Liver (tissue), 9 donors: ENCODE measurements around the gene KBTBD13. TPM values are rescaled to one million over a fixed set of nuclear protein-coding genes. Genes with fewer than 3 reads are reported as not detected.
"Not testable (repeated sequence)": the region's sequence is repeated elsewhere in the genome, so short reads cannot be mapped to it uniquely, and the experiment has no call there.

Experiments
- DNase-seq: peaks from one replicate; pipeline ENCODE4 v3.0.0-alpha.2; 2017; ENCODE audit warnings: low spot score
- H3K27ac ChIP-seq, 2 donors: one replicate each; pipeline ENCODE4 v1.7.0; 2013; ENCODE audit warnings: inconsistent platforms in 2 of 2, low read length in 2 of 2, control low read depth in 1 of 2, low read depth in 1 of 2, mild to moderate bottlenecking in 1 of 2
- H3K27me3 ChIP-seq, 4 donors: one replicate each; pipeline versions ENCODE4 v1.6.1 to v1.7.0; 2013; ENCODE audit warnings: low read length in 3 of 4, inconsistent platforms in 1 of 4, mild to moderate bottlenecking in 1 of 4, moderate library complexity in 1 of 4; ENCODE audit not compliant: control insufficient read depth in 4 of 4, insufficient read depth in 4 of 4
- H3K36me3 ChIP-seq, 4 donors: one replicate each; pipeline versions ENCODE4 v1.6.1 to v1.7.0; 2013; ENCODE audit warnings: low read length in 3 of 4, mild to moderate bottlenecking in 3 of 4, low read depth in 1 of 4, moderate library complexity in 1 of 4; ENCODE audit not compliant: control insufficient read depth in 4 of 4, insufficient read depth in 3 of 4
- H3K4me1 ChIP-seq, 4 donors: one replicate each; pipeline versions ENCODE4 v1.6.1 to v1.7.0; 2013; ENCODE audit warnings: low read length in 3 of 4, mild to moderate bottlenecking in 3 of 4, moderate library complexity in 1 of 4; ENCODE audit not compliant: control insufficient read depth in 4 of 4, insufficient read depth in 4 of 4
- H3K4me3 ChIP-seq, 3 donors: one replicate each; pipeline versions ENCODE4 v1.6.1 to v1.7.0; 2013; ENCODE audit warnings: low read length in 3 of 3, control low read depth in 1 of 3, low read depth in 1 of 3, mild to moderate bottlenecking in 1 of 3
- H3K9ac ChIP-seq, 2 donors: one replicate each; pipeline ENCODE4 v1.7.0; 2013; ENCODE audit warnings: low read length in 2 of 2, mild to moderate bottlenecking in 2 of 2, moderate library complexity in 2 of 2, control low read depth in 1 of 2, low read depth in 1 of 2
- H3K9me3 ChIP-seq, 4 donors: one replicate each; pipeline versions ENCODE4 v1.6.1 to v1.7.0; 2013; ENCODE audit warnings: low read length in 3 of 4; ENCODE audit not compliant: control insufficient read depth in 4 of 4
- ATF3 ChIP-seq: IDR thresholded peaks from 2 replicates; pipeline ENCODE4 v1.6.1; 2016; ENCODE audit warnings: antibody characterized with exemption
- CTCF ChIP-seq: fragments of 150-350 bp; IDR thresholded peaks from 2 replicates; pipeline ENCODE4 v1.5.1; 2017; ENCODE audit warnings: improper control_type of control experiment, low read depth, low read length; ENCODE audit not compliant: missing input control
- EGR1 ChIP-seq, 2 donors: IDR thresholded peaks; 2 replicates each; pipeline ENCODE4 v1.6.1; 2016 to 2018; ENCODE audit warnings: antibody characterized with exemption in 2 of 2, low read depth in 2 of 2
- FOXA1 ChIP-seq: IDR thresholded peaks from 2 replicates; pipeline ENCODE4 v1.6.1; 2016; ENCODE audit warnings: antibody characterized with exemption
- FOXA2 ChIP-seq: IDR thresholded peaks from 2 replicates; pipeline ENCODE4 v1.6.1; 2016; ENCODE audit warnings: antibody characterized with exemption
- GABPA ChIP-seq, 2 donors: IDR thresholded peaks in 1 of 2; conservative IDR thresholded peaks in 1 of 2; 2 replicates each; pipeline ENCODE4 v1.6.1; 2016; ENCODE audit warnings: antibody characterized with exemption in 2 of 2, mild to moderate bottlenecking in 1 of 2, moderate library complexity in 1 of 2
- HNF4A ChIP-seq, 2 donors: conservative IDR thresholded peaks; 2 replicates each; pipeline ENCODE4 v1.6.1; 2016; ENCODE audit warnings: antibody characterized with exemption in 2 of 2, mild to moderate bottlenecking in 2 of 2
- HNF4G ChIP-seq: IDR thresholded peaks from 2 replicates; pipeline ENCODE4 v1.6.1; 2016; ENCODE audit warnings: antibody characterized with exemption
- JUND ChIP-seq, 2 donors: IDR thresholded peaks; 2 replicates each; pipeline ENCODE4 v1.6.1; 2016; ENCODE audit warnings: antibody characterized with exemption in 2 of 2
- NR2F2 ChIP-seq: IDR thresholded peaks from 2 replicates; pipeline ENCODE4 v1.6.1; 2016; ENCODE audit warnings: antibody characterized with exemption
- RXRA ChIP-seq, 2 donors: IDR thresholded peaks; 2 replicates each; pipeline ENCODE4 v1.6.1; 2017 to 2018; ENCODE audit warnings: antibody characterized with exemption in 2 of 2, mild to moderate bottlenecking in 1 of 2
- SP1 ChIP-seq: IDR thresholded peaks from 2 replicates; pipeline ENCODE4 v1.6.1; 2018; ENCODE audit warnings: antibody characterized with exemption, mild to moderate bottlenecking
- TAF1 ChIP-seq: conservative IDR thresholded peaks from 2 replicates; pipeline ENCODE4 v1.6.1; 2016; ENCODE audit warnings: antibody characterized with exemption, mild to moderate bottlenecking
- YY1 ChIP-seq: IDR thresholded peaks from 2 replicates; pipeline ENCODE4 v1.6.1; 2016; ENCODE audit warnings: antibody characterized with exemption, mild to moderate bottlenecking
- ZBTB33 ChIP-seq: IDR thresholded peaks from 2 replicates; pipeline ENCODE4 v1.6.1; 2016; ENCODE audit warnings: antibody characterized with exemption
- WGBS: extraction: QIAGEN DNeasy Blood & Tissue Kit; methylation state at CpG from one replicate; pipeline ENCODE4 v1.1.7; 2013; 5-methylcytosine and 5-hydroxymethylcytosine counted together
- polyA plus RNA-seq, 2 donors: library from polyadenylated mRNA; stranded (reverse) in 1 of 2; unstranded in 1 of 2; fragments of 200-250 nt in 1 of 2; fragments of >200 nt in 1 of 2; fragmentation: Nextera tagmentation in 1 of 2; extraction: Ambion mirVana in 1 of 2; gene quantifications; one replicate each; pipeline versions ENCODE4 v1.2.1 to v1.2.3, GENCODE V29; 2013 to 2015
- total RNA-seq, 2 donors: library from RNA; depleted of rRNA; stranded (reverse); fragments of >200 nt; gene quantifications; one replicate each; pipeline ENCODE4 v1.2.3, GENCODE V29; 2014
- TF ChIP-seq, protein P1 (sequence below): IDR thresholded peaks from 2 replicates; pipeline ENCODE4 v1.6.1; 2016; ENCODE audit warnings: antibody characterized with exemption
- TF ChIP-seq, protein P2 (sequence below): IDR thresholded peaks from 2 replicates; pipeline ENCODE4 v1.6.1; 2016; ENCODE audit warnings: antibody characterized with exemption, mild to moderate bottlenecking
- donor health status: healthy.
- donor health status: healthy.
- donor health status: healthy.
- donor health status: healthy.
- donor health status: healthy.

Gene KBTBD13
- total and polyA plus RNA-seq, 4 donors: not detected

- TF ChIP-seq SP1 (no peak), TAF1 (no peak), HNF4A (conservative IDR thresholded peaks at IDR 0.05) (no peak)
- TF ChIP-seq, protein P1, sequence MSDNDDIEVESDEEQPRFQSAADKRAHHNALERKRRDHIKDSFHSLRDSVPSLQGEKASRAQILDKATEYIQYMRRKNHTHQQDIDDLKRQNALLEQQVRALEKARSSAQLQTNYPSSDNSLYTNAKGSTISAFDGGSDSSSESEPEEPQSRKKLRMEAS: no peak
Measured at GRCh38 chr15:65071381-65071811, 5.2 kb upstream of the KBTBD13 start (continued).

DNA sequence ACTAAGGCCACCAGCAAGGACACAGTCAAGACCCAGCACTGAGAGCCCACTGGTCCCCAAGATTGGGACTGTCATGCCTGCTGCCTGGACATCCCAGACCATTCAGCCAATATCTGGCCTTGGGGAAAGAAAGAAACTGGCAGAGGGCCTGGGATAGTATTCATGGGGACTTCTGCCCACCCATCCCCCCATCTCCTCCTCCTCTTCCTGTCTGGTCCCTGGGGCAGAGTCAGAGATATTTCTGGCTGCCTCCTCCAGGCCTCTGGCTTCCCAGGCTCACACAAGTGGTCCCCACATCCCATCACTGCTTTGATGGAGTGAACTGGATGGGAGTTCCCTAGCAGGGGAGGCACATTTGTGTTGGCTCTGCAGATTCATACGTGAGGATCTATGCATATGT, 4.5 kb upstream of the KBTBD13 start:
- H3K4me1 ChIP-seq: peaks cover 0 to 2% (median 0%) of the 10 kb centered on the region in 4 donors
- H3K27me3 ChIP-seq: no peaks in the 10 kb centered on the region
- H3K9ac ChIP-seq: no peak overlapping the region
- H3K9me3 ChIP-seq: no peaks in the 10 kb centered on the region
- no peak overlapping the region for H3K27ac ChIP-seq
- no peak for DNase-seq
- TF ChIP-seq EGR1 (IDR thresholded peaks at IDR 0.05; ENCODE audit: low read depth in 2 of 2) (no peak), RXRA (IDR thresholded peaks at IDR 0.05) (no peak), ATF3 (no peak), JUND (IDR thresholded peaks at IDR 0.05) (no peak), GABPA (IDR thresholded peaks at IDR 0.05 in 1 of 2, conservative IDR thresholded peaks at IDR 0.05 in 1 of 2) (no peak), HNF4G (no peak), ZBTB33 (no peak), FOXA2 (no peak), TAF1 (no peak), FOXA1 (no peak), NR2F2 (no peak), YY1 (no peak), HNF4A (conservative IDR thresholded peaks at IDR 0.05) (no peak)
- TF ChIP-seq, protein P1: no peak
- TF ChIP-seq, protein P2, sequence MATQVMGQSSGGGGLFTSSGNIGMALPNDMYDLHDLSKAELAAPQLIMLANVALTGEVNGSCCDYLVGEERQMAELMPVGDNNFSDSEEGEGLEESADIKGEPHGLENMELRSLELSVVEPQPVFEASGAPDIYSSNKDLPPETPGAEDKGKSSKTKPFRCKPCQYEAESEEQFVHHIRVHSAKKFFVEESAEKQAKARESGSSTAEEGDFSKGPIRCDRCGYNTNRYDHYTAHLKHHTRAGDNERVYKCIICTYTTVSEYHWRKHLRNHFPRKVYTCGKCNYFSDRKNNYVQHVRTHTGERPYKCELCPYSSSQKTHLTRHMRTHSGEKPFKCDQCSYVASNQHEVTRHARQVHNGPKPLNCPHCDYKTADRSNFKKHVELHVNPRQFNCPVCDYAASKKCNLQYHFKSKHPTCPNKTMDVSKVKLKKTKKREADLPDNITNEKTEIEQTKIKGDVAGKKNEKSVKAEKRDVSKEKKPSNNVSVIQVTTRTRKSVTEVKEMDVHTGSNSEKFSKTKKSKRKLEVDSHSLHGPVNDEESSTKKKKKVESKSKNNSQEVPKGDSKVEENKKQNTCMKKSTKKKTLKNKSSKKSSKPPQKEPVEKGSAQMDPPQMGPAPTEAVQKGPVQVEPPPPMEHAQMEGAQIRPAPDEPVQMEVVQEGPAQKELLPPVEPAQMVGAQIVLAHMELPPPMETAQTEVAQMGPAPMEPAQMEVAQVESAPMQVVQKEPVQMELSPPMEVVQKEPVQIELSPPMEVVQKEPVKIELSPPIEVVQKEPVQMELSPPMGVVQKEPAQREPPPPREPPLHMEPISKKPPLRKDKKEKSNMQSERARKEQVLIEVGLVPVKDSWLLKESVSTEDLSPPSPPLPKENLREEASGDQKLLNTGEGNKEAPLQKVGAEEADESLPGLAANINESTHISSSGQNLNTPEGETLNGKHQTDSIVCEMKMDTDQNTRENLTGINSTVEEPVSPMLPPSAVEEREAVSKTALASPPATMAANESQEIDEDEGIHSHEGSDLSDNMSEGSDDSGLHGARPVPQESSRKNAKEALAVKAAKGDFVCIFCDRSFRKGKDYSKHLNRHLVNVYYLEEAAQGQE: no peak
- no peaks in the 10 kb centered on the region for H3K36me3 ChIP-seq
- 78% methylated on average over 1 of the region's 1 CpG for whole genome bisulfite sequencing
- no peak overlapping the region for H3K4me3 ChIP-seq

DNA sequence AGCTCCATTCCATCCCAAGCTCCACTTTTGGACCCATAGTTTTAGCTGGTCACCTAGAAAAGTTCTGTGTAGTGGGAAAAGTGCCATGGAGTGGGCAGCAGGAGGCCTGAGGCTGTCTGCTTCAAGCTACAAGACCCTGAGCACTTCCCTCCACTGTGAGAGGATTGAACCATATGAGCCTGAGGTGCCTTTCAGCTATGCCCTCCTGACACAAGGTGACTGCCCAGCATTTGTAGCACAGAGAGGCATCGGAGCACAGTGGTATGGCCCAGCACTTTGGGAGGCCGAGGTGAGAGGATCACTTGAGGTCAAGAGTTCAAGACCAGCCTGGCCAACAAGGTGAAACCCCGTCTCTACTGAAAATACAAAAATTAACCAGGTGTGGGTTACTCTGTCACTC, 3.9 kb upstream of the KBTBD13 start:
- TF ChIP-seq RXRA (IDR thresholded peaks at IDR 0.05): no peak
- TF ChIP-seq EGR1 (IDR thresholded peaks at IDR 0.05; ENCODE audit: low read depth in 2 of 2): no peak
- TF ChIP-seq GABPA (IDR thresholded peaks at IDR 0.05 in 1 of 2, conservative IDR thresholded peaks at IDR 0.05 in 1 of 2): no peak
- TF ChIP-seq YY1: no peak
- no peak for TF ChIP-seq FOXA1
- no peak for TF ChIP-seq NR2F2
- TF ChIP-seq SP1: no peak
- no peak for TF ChIP-seq TAF1
- TF ChIP-seq FOXA2: no peak
- no peak for TF ChIP-seq CTCF
- no peak for TF ChIP-seq HNF4A (conservative IDR thresholded peaks at IDR 0.05)
- no peak overlapping the region for H3K9ac ChIP-seq
- DNase-seq: no peak
- peaks cover 0 to 2% (median under 1%) of the 10 kb centered on the region in 4 donors for H3K4me1 ChIP-seq
- no peak overlapping the region for H3K27ac ChIP-seq
- H3K9me3 ChIP-seq: no peaks in the 10 kb centered on the region
- H3K36me3 ChIP-seq: no peaks in the 10 kb centered on the region
- H3K4me3 ChIP-seq: no peak overlapping the region
- 92% methylated on average over 3 of the region's 3 CpGs for WGBS
- H3K27me3 ChIP-seq: no peaks in the 10 kb centered on the region

DNA sequence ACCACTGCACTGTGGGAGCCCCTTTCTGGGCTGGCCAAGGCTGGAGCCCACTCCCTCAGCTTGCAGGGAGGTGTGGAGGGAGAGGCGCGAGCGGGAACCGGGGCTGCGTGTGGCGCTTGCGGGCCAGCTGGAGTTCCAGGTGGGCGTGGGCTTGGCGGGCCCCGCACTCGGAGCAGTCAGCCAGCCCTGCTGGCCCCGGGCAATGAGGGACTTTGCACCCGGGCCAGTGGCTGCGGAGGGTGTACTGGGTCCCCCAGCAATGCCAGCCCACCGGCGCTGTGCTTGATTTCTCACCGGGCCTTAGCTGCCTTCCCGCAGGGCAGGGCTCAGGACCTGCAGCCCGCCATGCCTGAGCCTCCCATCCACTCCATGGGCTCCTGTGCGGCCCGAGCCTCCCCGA, 1.6 kb upstream of the KBTBD13 start:
- not testable (repeated sequence) for H3K27me3 ChIP-seq, H3K27ac ChIP-seq, H3K4me1 ChIP-seq, H3K9ac ChIP-seq, DNase-seq, H3K4me3 ChIP-seq, H3K36me3 ChIP-seq, H3K9me3 ChIP-seq
- WGBS: 97% methylated on average over 21 of the region's 22 CpGs
